ENCODE results near the gene EXOC6B.

The EXOC6B gene

DNA sequence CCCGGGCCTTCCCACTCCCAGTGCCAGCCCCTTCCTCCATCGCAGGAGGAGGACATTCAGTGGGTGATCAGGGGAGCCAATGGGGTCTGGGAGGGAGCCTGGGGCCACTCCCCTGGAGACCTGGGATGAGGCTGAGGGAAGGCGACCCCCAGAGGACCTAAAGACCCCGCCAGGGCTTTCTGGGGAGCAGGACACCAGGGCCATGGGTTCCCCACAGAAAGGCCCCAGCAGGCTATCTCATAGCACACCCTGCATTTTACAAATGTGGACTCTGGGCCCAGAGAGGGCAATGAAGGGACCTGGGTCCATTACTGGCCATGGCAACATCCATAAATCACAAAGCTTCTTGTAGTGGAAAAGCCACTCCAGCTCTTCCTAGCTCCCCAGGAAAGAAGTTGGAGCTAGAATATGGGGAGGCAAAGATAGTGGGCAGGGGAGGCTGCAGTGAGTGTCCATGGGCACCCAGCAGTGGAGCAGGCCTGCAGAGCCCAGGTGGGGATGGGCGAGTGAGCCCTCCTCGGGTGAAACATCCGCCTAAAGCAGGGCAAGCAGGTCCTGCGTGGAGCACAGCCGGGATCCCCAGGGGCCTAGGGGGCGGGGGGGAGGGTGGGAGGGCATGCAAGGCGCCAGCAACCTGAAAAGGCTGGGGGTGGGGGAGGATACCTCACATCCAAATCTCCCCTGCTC is 692.0 kb downstream of the EXOC6B start:
- DNase-seq (ENCODE audit: low read depth, low spot score): no peak
- H3K27ac ChIP-seq: no peak overlapping the region

DNA sequence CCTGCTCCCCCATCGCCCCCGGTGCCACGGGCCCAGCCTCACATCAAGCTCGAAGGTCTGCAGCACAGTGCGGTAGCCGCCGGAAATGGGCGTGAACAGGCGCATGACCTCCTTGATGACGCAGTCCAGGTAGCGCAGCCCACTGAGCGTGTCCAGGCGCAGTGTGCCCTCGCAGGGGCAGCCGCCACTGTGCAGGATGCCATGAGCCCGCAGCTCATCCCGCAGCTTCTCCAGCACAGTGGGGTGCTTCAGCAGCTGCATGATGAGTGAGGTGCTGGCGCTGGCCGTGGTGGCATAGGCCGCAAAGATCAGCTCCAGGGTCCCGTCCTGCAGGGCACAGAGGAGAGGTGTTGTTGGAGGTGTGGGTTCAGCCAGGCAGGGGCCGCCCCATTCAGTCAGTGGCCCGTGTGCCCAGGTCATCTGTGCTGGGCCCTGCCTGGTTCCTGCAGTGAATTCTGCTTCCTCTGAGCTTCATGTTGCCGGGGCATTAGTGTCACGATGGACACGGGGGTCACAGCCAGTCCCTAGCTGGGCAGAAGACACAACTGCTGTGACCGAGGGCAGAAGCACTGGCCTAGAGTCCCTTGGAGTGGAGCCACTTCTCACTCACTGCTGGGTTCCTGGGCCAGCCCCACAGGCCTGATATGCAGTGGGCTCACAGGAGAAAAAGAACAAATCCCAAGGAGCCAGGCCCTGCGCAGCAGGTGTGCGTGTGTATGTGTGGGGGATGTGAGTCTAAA is 692.7 kb downstream of the EXOC6B start:
- no peak overlapping the region for H3K27ac ChIP-seq
- no peak for DNase-seq (ENCODE audit: low read depth, low spot score)

DNA sequence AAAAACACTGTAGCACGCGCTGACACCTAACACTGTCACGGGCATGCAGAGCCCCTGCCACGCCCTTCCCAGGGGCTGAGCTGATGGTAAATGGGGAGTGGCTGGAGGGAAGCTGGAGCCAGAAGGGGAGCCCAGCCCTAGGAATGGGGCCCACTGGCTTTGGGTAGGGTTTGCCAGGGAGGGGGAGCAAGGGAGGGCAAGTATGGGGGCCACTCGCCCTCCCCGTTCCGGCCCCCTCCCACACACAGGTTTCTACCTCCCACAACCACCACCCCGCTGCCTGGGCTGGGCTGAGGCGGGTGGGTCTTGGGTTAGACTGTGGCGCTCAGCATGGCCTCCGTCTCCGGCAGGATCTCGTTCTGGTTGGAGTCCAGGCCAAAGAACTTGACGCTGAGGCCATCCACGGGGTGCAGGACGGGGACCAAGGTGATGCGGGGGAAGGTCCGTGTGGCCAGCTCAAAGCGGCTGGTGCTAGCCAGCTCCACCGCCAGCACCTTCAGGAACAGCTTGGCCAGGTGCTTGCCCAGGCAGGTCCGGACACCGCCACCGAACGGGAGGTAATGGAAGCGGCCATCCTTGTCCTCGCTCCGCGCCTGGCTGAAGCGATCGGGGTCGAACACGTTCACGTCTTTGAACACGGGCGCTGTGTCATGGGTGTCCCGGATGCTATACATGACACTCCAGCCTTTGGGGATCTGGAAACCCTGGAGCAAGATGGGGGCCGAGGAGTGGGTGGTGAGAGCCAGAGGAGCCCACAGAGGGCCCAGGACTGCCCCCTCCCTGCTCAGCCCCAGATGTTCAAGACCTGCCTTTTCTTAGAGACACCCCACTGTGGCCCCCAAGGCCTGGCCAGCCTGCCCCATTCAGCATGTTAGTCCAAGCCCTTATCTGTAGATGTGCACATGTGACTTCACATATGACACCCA is 693.7 kb downstream of the EXOC6B start:
- DNase-seq (ENCODE audit: low read depth, low spot score): no peak
- no peak overlapping the region for H3K27ac ChIP-seq

DNA sequence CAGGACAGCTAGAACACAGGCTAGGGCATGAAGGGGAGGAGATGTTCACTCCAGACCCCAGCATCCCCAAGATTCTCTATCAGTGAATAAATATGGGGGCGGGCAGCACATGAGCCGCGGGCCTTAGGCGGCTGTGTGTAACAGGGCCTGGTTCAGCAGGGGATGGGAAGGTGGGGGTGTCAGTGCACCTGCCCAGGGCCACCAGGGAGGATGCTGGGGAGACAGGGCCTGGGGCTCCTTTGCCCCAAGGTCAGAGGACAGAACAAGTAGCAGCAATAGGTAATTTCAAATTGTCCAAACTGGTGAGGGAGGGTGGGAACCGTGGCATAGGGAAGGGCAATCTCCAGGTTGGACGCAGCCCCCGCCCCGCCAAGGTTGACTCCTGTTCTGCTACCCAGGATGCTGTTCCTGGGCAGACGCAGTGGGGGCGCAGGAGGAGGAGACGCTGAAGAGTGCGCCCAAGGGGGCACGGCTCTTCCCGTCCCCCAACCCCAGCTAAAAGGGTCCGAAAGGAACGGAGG is 694.4 kb downstream of the EXOC6B start:
- H3K27ac ChIP-seq: no peak overlapping the region
- no peak for DNase-seq (ENCODE audit: low read depth, low spot score)

DNA sequence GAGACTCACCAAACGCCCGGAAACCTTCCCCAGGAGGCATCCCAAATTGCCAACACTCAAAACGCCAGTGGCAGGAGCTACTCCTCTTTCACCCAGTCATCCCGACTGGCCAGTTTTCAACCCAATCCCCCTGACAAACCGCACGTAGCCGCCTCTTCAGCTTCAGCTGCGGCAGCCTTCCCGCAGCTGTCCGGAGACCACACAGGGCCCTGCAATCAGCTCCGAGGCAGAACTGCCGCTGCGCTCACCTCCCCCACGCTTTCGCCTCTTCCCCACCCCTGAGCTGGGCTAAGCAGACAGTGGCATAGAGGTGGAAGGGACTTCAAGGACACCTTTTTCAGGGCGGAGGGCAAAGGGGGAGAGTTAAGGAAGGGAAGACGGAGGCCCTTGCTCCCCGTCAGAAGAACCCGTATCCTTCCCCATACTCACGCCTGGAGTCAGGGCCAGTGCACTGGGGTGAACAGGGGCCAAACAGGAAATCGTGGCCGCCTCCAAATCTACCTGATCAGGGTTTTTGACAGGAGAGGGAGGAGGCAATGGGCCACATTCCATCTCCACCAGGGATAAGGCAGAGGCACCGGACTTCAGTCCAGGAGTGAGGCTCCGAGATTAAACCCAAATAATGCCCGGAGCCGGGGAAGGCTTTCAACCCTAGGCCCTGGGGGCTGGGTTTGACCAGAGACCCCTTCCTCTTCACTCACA is 695.0 kb downstream of the EXOC6B start:
- no peak for DNase-seq (ENCODE audit: low read depth, low spot score)
- no peak overlapping the region for H3K27ac ChIP-seq

DNA sequence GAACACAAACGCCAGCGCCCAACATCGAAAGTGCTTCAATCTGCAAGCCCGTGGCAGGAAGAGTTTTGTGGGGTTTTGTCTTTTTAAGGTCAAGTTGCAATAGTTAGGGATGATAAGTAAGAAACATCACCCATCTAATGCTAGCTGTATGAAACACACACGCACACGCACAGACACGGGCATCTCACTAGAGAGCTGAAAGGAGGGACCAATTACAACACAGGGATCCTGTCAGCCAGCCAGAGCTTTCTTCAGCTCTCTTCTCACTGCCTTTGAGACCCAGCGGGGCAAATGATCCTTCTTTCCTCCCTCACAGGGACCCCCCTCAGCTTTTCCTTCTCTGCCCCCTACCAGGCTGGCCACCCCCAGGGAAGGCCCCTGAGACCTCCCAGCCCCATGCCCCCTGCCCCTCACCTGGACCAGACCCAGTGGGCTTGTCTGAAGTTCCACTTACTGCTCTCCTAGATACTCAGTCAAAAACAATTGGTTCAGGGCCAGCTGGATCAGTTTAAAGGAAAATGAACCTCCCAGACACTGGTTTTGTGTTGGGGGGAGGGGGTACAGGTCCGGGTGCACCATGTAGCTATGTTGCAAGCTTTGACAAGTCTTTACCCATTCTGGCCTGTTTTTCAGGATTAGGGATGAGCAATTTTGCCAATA is 696.0 kb downstream of the EXOC6B start:
- no peak for DNase-seq (ENCODE audit: low read depth, low spot score)
- no peak overlapping the region for H3K27ac ChIP-seq

DNA sequence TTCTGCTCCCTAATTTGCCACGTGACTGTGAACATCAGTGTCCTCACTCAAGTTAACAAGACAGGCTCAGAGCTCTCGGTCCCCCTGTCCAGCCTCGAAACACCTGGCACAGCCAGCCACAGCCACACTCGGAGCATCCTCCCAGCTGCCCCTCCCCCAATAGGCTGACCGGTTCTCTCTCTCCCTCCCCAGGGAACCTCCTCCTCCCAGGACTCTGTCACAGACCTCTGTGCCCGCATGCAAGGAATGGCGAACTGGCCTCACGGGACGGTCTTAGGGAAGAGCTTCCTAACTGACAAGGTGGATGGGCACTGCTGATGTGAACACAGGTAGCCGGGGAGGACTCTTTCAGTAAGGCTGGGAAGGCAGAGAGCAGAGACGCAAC is 697.0 kb downstream of the EXOC6B start:
- H3K27ac ChIP-seq: no peak overlapping the region
- no peak for DNase-seq (ENCODE audit: low read depth, low spot score)

DNA sequence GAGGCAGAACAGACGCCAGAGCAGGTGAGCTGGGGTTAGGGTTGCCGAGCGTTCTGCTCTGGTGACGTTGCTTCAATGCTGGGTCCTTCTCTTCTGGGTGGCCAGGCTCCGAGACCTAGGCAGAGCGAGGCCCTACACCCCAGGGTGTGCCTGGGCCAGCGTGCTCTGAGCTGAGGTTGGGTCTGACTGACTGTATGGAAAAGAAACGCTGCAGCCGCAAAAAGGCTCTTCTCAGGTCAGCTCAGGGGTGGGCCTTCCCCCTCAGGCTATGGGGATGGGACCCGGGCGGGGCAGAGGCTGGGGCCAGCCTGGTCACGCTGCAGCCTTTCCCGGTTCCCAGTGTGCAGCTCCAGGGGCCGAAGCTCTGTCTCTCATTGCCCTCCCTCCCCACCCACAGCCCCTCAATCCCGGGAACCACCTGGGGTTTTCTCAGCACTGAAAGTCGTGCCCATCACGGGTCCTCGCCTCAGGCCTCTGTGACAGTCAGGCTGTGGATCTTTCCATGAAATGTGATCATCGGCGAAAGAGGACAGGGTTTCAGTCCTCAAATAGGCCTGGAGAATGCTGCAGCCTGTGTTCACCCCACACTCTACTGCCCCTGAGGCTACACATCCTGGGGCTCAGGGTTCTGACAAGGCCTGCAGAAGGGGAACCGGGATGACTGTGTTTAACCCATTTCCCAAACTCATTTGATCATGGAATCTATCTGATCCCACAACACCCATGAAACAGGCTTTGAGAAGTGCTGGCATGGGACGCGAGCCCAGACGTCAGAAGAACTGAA is 697.6 kb downstream of the EXOC6B start:
- DNase-seq (ENCODE audit: low read depth, low spot score): no peak
- no peak overlapping the region for H3K27ac ChIP-seq

DNA sequence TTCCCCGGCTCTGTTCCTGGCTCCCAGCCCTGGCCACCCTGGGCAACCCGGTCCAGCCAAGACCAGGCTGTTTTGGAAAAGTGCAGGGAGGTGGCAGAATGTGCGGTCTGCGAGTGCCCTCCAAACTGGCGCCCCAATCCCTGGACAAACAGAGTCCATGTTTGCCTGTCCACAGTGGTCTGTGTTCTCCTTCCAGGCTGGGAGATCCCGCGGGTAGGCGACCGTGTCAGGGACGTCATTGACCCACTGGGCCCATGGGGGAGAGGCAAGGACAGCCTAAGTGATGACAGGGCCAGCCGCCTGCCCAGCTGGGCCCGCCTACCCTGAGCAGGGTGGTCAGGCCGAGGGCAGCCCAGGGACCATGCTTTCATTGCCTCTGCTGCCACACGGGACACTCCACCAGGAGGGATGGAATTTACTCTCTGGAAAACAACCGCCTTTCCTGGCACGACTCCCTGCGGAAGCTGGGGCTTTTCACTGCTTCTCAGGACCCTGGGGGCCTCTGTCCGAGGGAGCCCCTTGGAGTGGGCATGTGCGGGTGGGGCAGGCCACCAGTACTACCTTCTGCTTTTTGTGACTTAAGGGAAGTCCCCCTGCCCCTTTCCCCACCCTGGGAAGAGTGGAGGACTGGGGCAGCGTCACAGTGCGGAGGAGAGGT is 698.3 kb downstream of the EXOC6B start:
- DNase-seq (ENCODE audit: low read depth, low spot score): no peak

DNA sequence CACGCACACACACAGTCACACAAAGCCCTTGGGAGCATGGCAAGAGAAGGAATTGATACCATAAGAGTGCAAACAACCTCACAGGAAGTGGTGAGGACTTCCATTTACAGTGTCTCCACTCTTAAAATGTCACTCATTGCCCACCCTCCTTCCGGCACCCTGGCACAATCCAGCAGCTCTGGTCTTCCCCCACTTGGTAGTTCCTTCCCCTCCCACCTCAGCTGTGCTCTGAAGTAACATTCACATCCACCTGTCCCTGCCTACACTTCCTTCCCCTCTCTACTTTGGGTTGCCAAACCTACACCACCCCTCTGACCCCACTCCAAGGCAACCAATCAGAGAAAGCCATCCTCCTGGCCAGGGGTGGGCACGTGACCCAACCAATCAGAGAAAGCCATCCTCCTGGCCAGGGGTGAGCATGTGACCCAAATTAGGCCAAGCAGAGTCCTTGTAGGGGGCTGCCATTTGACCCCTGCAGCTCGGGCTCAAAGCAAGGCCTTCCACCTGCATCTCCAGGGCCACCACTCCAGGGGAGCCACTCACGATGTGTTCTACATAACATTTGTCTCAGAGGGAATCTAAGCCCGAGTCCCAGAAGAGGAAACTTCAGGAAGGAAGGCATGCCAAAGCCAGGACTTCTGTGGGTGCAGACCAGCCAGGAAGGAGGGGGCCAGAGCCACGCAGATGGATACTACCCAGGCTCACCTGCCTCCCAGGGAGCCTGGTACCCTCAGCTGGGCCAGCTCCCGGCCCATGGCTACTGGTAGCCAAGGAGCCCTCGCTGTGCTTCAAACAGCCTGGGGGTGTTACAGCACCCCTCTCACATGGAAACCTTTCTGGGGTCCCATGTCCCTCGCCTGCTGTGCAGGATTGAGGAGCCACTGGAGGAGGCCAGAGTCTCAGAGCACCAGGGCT is 699.4 kb downstream of the EXOC6B start:
- H3K27ac ChIP-seq: no peak overlapping the region
- DNase-seq (ENCODE audit: low read depth, low spot score): no peak

More for the DNA sequence above, 698.3 kb downstream of the EXOC6B start:
- H3K27ac ChIP-seq: no peak overlapping the region

Measured in epithelial cell of prostate (primary cell).